ENCODE measurements around the gene USP5. TPM values are rescaled to one million over a fixed set of nuclear protein-coding genes. Genes with fewer than 3 reads are reported as not detected.

USP5 gene, protein sequence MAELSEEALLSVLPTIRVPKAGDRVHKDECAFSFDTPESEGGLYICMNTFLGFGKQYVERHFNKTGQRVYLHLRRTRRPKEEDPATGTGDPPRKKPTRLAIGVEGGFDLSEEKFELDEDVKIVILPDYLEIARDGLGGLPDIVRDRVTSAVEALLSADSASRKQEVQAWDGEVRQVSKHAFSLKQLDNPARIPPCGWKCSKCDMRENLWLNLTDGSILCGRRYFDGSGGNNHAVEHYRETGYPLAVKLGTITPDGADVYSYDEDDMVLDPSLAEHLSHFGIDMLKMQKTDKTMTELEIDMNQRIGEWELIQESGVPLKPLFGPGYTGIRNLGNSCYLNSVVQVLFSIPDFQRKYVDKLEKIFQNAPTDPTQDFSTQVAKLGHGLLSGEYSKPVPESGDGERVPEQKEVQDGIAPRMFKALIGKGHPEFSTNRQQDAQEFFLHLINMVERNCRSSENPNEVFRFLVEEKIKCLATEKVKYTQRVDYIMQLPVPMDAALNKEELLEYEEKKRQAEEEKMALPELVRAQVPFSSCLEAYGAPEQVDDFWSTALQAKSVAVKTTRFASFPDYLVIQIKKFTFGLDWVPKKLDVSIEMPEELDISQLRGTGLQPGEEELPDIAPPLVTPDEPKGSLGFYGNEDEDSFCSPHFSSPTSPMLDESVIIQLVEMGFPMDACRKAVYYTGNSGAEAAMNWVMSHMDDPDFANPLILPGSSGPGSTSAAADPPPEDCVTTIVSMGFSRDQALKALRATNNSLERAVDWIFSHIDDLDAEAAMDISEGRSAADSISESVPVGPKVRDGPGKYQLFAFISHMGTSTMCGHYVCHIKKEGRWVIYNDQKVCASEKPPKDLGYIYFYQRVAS
- 61.6 TPM for total RNA-seq

DNA sequence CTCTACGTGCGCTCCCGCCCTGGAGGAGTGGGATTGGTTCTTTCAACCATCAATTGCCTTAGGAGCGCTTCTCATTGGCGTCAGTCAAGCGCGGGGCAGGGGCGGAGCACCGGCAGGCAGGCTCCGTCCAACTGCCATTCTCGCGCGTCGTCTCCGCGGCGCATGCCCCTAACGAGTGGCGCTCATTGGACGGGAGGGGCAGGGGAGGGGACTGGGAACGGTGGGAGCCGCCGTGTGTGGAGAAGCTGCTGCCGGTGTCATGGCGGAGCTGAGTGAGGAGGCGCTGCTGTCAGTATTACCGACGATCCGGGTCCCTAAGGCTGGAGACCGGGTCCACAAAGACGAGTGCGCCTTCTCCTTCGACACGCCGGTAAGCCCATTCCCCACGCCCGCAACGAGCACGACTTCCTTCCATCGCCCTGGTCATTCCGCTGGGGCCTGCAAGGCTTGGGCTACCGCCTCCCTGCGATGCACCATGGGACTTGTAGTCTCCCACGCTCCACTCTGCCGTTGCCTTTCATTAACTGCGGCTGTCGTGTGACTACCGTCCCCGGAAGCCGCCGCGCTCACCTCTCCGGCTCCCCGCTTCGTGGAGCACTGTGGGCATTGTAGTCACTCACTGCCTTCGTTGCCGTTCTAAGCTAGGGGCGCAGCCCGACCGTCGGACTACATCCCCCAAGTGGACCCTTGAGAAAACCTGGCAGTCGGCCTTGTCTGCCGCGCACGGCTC, at the start of gene USP5:
TSS of gene USP5 (plus strand) at position 230 of the 730 bp plus-strand sequence. CDS start at position 260, 30 bp downstream.
- H3K36me3 ChIP-seq (ENCODE audit: control insufficient read depth in 3 of 3, insufficient read depth in 3 of 3, low read length in 3 of 3) = peaks cover 14 to 21% (median 15%) of the 10 kb centered on the region in 3 donors
- H3K27ac ChIP-seq (ENCODE audit: low read depth, low read length) = peak within 1 kb of the TSS; percentile 96
- peak within 1 kb of the TSS; percentile 99 for H3K4me3 ChIP-seq (ENCODE audit: low read length in 3 of 3)
- H3K27me3 ChIP-seq (ENCODE audit: control insufficient read depth in 3 of 3, insufficient read depth in 3 of 3, low read length in 3 of 3) = no peaks in the 10 kb centered on the region
- H3K9me3 ChIP-seq (ENCODE audit: control insufficient read depth in 3 of 3, low read length in 3 of 3) = no peaks in the 10 kb centered on the region
- H3K9ac ChIP-seq (ENCODE audit: low read depth in 1 of 3, low read length in 3 of 3) = peak within 1 kb of the TSS; percentile 79 to 93 (median 92)
- H3K4me1 ChIP-seq (ENCODE audit: control insufficient read depth in 3 of 3, insufficient read depth in 3 of 3, low read length in 3 of 3) = peaks cover 19 to 25% (median 23%) of the 10 kb centered on the region in 3 donors

DNA sequence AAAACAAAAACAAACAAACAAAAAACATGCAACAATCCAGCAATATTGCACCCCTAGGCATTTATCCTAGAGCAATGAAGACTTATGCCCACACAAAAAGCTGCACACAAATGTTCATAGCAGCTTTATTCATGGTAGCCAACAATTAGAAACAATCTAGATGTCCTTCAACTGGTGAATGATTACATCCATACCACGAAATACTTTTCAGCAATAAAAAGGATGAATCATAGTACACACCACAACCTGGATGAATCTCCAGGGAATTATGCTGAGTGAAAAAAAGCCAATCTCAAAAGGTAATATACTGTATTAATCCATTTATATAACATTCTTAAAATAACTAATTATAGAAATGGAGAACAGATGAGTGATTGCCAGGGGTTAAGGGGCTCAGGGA, 44.8 kb upstream of the USP5 start:
- H3K27me3 ChIP-seq (ENCODE audit: control insufficient read depth in 3 of 3, insufficient read depth in 3 of 3, low read length in 3 of 3) = no peaks in the 10 kb centered on the region
- no peaks in the 10 kb centered on the region for H3K4me1 ChIP-seq (ENCODE audit: control insufficient read depth in 3 of 3, insufficient read depth in 3 of 3, low read length in 3 of 3)
- no peak overlapping the region for H3K27ac ChIP-seq (ENCODE audit: low read depth, low read length)
- H3K36me3 ChIP-seq (ENCODE audit: control insufficient read depth in 3 of 3, insufficient read depth in 3 of 3, low read length in 3 of 3) = no peaks in the 10 kb centered on the region
- no peak overlapping the region for H3K4me3 ChIP-seq (ENCODE audit: low read length in 3 of 3)
- no peak overlapping the region for H3K9ac ChIP-seq (ENCODE audit: low read depth in 1 of 3, low read length in 3 of 3)
- no peaks in the 10 kb centered on the region for H3K9me3 ChIP-seq (ENCODE audit: control insufficient read depth in 3 of 3, low read length in 3 of 3)

- Histone ChIP-seq H3K27me3 (ENCODE audit: control insufficient read depth in 3 of 3, insufficient read depth in 3 of 3, low read length in 3 of 3) (peaks cover 0 to 3% (median 0%) of the 10 kb centered on the region in 3 donors), H3K9me3 (ENCODE audit: control insufficient read depth in 3 of 3, low read length in 3 of 3) (no peaks in the 10 kb centered on the region), H3K4me3 (ENCODE audit: low read length in 3 of 3) (no peak overlapping the region), H3K27ac (ENCODE audit: low read depth, low read length) (no peak overlapping the region), H3K36me3 (ENCODE audit: control insufficient read depth in 3 of 3, insufficient read depth in 3 of 3, low read length in 3 of 3) (no peaks in the 10 kb centered on the region), H3K9ac (ENCODE audit: low read depth in 1 of 3, low read length in 3 of 3) (no peak overlapping the region), H3K4me1 (ENCODE audit: control insufficient read depth in 3 of 3, insufficient read depth in 3 of 3, low read length in 3 of 3) (no peaks in the 10 kb centered on the region)
These were observed 42.9 kb upstream of the USP5 start for GRCh38 chr12:6809056-6809455.

GRCh38 chr12:6810758-6811157, 41.2 kb upstream of the USP5 start:
- Histone ChIP-seq H3K27me3 (ENCODE audit: control insufficient read depth in 3 of 3, insufficient read depth in 3 of 3, low read length in 3 of 3) (peaks cover 0 to 14% (median 9%) of the 10 kb centered on the region in 3 donors), H3K9ac (ENCODE audit: low read depth in 1 of 3, low read length in 3 of 3) (no peak overlapping the region), H3K9me3 (ENCODE audit: control insufficient read depth in 3 of 3, low read length in 3 of 3) (no peaks in the 10 kb centered on the region), H3K36me3 (ENCODE audit: control insufficient read depth in 3 of 3, insufficient read depth in 3 of 3, low read length in 3 of 3) (no peaks in the 10 kb centered on the region), H3K4me3 (ENCODE audit: low read length in 3 of 3) (no peak overlapping the region), H3K27ac (ENCODE audit: low read depth, low read length) (no peak overlapping the region), H3K4me1 (ENCODE audit: control insufficient read depth in 3 of 3, insufficient read depth in 3 of 3, low read length in 3 of 3) (no peaks in the 10 kb centered on the region)

GRCh38 chr12:6813363-6813762, 38.6 kb upstream of the USP5 start:
- Histone ChIP-seq H3K27ac (ENCODE audit: low read depth, low read length) (no peak overlapping the region), H3K9me3 (ENCODE audit: control insufficient read depth in 3 of 3, low read length in 3 of 3) (no peaks in the 10 kb centered on the region), H3K9ac (ENCODE audit: low read depth in 1 of 3, low read length in 3 of 3) (no peak overlapping the region), H3K4me1 (ENCODE audit: control insufficient read depth in 3 of 3, insufficient read depth in 3 of 3, low read length in 3 of 3) (no peaks in the 10 kb centered on the region), H3K4me3 (ENCODE audit: low read length in 3 of 3) (no peak overlapping the region), H3K27me3 (ENCODE audit: control insufficient read depth in 3 of 3, insufficient read depth in 3 of 3, low read length in 3 of 3) (peaks cover 0 to 14% (median 9%) of the 10 kb centered on the region in 3 donors), H3K36me3 (ENCODE audit: control insufficient read depth in 3 of 3, insufficient read depth in 3 of 3, low read length in 3 of 3) (no peaks in the 10 kb centered on the region)

DNA sequence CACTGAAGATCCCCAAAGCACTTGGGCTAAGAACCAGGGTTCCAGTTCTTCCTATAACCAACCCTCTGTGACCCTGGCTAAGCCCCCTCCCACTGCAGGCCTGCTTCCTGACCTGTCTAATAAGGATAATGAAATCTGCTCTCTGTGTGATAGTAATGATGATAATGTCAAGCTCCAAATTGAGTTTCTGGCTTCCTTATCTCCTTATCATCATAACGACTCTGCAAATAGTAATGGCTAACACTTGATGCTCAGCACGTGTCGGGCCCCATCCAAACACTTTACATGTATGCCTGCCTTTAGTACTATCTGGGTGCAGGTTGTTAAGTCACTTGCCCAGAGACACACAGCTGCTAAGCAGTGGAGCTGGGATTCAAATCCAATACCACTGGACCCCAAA, 35.4 kb upstream of the USP5 start:
- Histone ChIP-seq H3K27ac (ENCODE audit: low read depth, low read length) (no peak overlapping the region), H3K9me3 (ENCODE audit: control insufficient read depth in 3 of 3, low read length in 3 of 3) (no peaks in the 10 kb centered on the region), H3K27me3 (ENCODE audit: control insufficient read depth in 3 of 3, insufficient read depth in 3 of 3, low read length in 3 of 3) (peaks cover 6 to 28% (median 9%) of the 10 kb centered on the region in 3 donors), H3K4me3 (ENCODE audit: low read length in 3 of 3) (no peak overlapping the region), H3K9ac (ENCODE audit: low read depth in 1 of 3, low read length in 3 of 3) (no peak overlapping the region), H3K36me3 (ENCODE audit: control insufficient read depth in 3 of 3, insufficient read depth in 3 of 3, low read length in 3 of 3) (no peaks in the 10 kb centered on the region), H3K4me1 (ENCODE audit: control insufficient read depth in 3 of 3, insufficient read depth in 3 of 3, low read length in 3 of 3) (peaks cover 0 to 6% (median 5%) of the 10 kb centered on the region in 3 donors)

DNA sequence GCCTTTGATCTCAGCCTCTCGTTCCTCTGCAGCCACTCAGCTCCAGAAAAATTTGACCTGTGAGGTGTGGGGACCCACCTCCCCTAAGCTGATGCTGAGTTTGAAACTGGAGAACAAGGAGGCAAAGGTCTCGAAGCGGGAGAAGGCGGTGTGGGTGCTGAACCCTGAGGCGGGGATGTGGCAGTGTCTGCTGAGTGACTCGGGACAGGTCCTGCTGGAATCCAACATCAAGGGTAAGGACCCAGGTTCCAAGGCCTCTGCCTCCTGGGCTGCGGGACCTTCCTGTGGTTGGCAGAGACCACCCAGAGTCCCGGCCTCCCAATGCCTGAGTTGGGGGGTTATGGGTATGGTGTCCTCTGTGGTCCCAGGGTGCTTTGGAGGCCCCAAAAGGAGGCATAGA, 34.9 kb upstream of the USP5 start:
- Histone ChIP-seq H3K9ac (ENCODE audit: low read depth in 1 of 3, low read length in 3 of 3) (no peak overlapping the region), H3K4me3 (ENCODE audit: low read length in 3 of 3) (no peak overlapping the region), H3K9me3 (ENCODE audit: control insufficient read depth in 3 of 3, low read length in 3 of 3) (no peaks in the 10 kb centered on the region), H3K27me3 (ENCODE audit: control insufficient read depth in 3 of 3, insufficient read depth in 3 of 3, low read length in 3 of 3) (peaks cover 9 to 32% (median 10%) of the 10 kb centered on the region in 3 donors), H3K36me3 (ENCODE audit: control insufficient read depth in 3 of 3, insufficient read depth in 3 of 3, low read length in 3 of 3) (no peaks in the 10 kb centered on the region), H3K4me1 (ENCODE audit: control insufficient read depth in 3 of 3, insufficient read depth in 3 of 3, low read length in 3 of 3) (peaks cover 3 to 10% (median 9%) of the 10 kb centered on the region in 3 donors), H3K27ac (ENCODE audit: low read depth, low read length) (no peak overlapping the region)

- Histone ChIP-seq H3K4me1 (ENCODE audit: control insufficient read depth in 3 of 3, insufficient read depth in 3 of 3, low read length in 3 of 3) (peaks cover 7 to 14% (median 11%) of the 10 kb centered on the region in 3 donors), H3K9me3 (ENCODE audit: control insufficient read depth in 3 of 3, low read length in 3 of 3) (no peaks in the 10 kb centered on the region), H3K27ac (ENCODE audit: low read depth, low read length) (no peak overlapping the region), H3K9ac (ENCODE audit: low read depth in 1 of 3, low read length in 3 of 3) (no peak overlapping the region), H3K4me3 (ENCODE audit: low read length in 3 of 3) (no peak overlapping the region), H3K36me3 (ENCODE audit: control insufficient read depth in 3 of 3, insufficient read depth in 3 of 3, low read length in 3 of 3) (no peaks in the 10 kb centered on the region), H3K27me3 (ENCODE audit: control insufficient read depth in 3 of 3, insufficient read depth in 3 of 3, low read length in 3 of 3) (peaks cover 13 to 38% (median 13%) of the 10 kb centered on the region in 3 donors)
These were observed 34.2 kb upstream of the USP5 start for GRCh38 chr12:6817662-6818157.

DNA sequence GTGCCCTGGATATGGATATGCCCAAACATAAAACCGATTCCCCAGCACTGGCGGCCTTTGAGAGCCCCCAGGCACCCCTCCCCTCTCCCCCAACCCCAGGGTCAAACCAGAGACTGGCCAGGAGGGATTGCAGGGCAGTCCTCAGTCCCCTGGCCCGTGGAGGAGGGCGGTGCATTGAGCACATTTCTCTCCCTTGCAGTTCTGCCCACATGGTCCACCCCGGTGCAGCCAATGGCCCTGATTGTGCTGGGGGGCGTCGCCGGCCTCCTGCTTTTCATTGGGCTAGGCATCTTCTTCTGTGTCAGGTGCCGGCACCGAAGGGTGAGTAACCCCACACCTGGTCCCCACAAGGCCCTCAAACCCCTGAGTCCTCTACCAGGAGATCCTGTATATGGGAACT, 33.7 kb upstream of the USP5 start:
- Histone ChIP-seq H3K4me1 (ENCODE audit: control insufficient read depth in 3 of 3, insufficient read depth in 3 of 3, low read length in 3 of 3) (peaks cover 7 to 14% (median 11%) of the 10 kb centered on the region in 3 donors), H3K9me3 (ENCODE audit: control insufficient read depth in 3 of 3, low read length in 3 of 3) (no peaks in the 10 kb centered on the region), H3K36me3 (ENCODE audit: control insufficient read depth in 3 of 3, insufficient read depth in 3 of 3, low read length in 3 of 3) (no peaks in the 10 kb centered on the region), H3K9ac (ENCODE audit: low read depth in 1 of 3, low read length in 3 of 3) (no peak overlapping the region), H3K4me3 (ENCODE audit: low read length in 3 of 3) (no peak overlapping the region), H3K27ac (ENCODE audit: low read depth, low read length) (no peak overlapping the region), H3K27me3 (ENCODE audit: control insufficient read depth in 3 of 3, insufficient read depth in 3 of 3, low read length in 3 of 3) (peaks cover 17 to 43% (median 17%) of the 10 kb centered on the region in 3 donors)
